Measurements from ENCODE around the gene TAP2.
A peak's percentile ranks its signal among the peaks of the same experiment; 100 is the strongest.
"Not testable (repeated sequence)": the region's sequence is repeated elsewhere in the genome, so short reads cannot be mapped to it uniquely, and the experiment has no call there.

The TAP2 gene

GRCh38 chr6:32815996-32816395 lies 22.5 kb downstream of the TAP2 start:
- H2AK5ac ChIP-seq (ENCODE audit: low read length), result no peak overlapping the region
- no peaks in the 10 kb centered on the region for H3K27me3 ChIP-seq (ENCODE audit: insufficient read depth, low read length, poor library complexity)
- DNase-seq, result no peak
- no peak overlapping the region for H3K23ac ChIP-seq (ENCODE audit: low read length)
- H3K79me1 ChIP-seq (ENCODE audit: low read length), result no peaks in the 10 kb centered on the region
- H2BK5ac ChIP-seq (ENCODE audit: low read length), result no peak overlapping the region
- no peak overlapping the region for H2BK120ac ChIP-seq (ENCODE audit: low read depth, low read length)
- H3K18ac ChIP-seq (ENCODE audit: low read length), result no peak overlapping the region
- H3K9ac ChIP-seq (ENCODE audit: low read length), result no peak overlapping the region
- no peak overlapping the region for H2BK15ac ChIP-seq (replicated peaks; ENCODE audit: low read depth)
- no peak overlapping the region for H3K27ac ChIP-seq (ENCODE audit: low read depth, low read length)
- H3K79me2 ChIP-seq (ENCODE audit: control insufficient read depth, insufficient read depth, low read length), result no peaks in the 10 kb centered on the region
- no peak overlapping the region for H3K56ac ChIP-seq (ENCODE audit: low read length)
- H4K5ac ChIP-seq (ENCODE audit: low read length), result no peak overlapping the region
- no peaks in the 10 kb centered on the region for H3K4me1 ChIP-seq (ENCODE audit: control insufficient read depth, low read depth, low read length)
- H3K36me3 ChIP-seq (ENCODE audit: control insufficient read depth, insufficient read depth, low read length), result no peaks in the 10 kb centered on the region
- H3K4me2 ChIP-seq (ENCODE audit: low read length), result no peak overlapping the region
- WGBS (ENCODE audit: extremely low coverage, insufficient coverage, low lambda C conversion rate), result no CpG with 5 or more reads among the region's 2 CpGs
- no peak overlapping the region for H4K8ac ChIP-seq (ENCODE audit: low read depth, low read length)
- H3K4ac ChIP-seq (ENCODE audit: low read depth, low read length), result no peak overlapping the region
- H3K4me3 ChIP-seq (ENCODE audit: low read length), result no peak overlapping the region

- H2BK5ac ChIP-seq (ENCODE audit: low read length), result no peak overlapping the region
- no peaks in the 10 kb centered on the region for H3K79me1 ChIP-seq (ENCODE audit: low read length)
- no peak overlapping the region for H3K56ac ChIP-seq (ENCODE audit: low read length)
- H3K79me2 ChIP-seq (ENCODE audit: control insufficient read depth, insufficient read depth, low read length), result no peaks in the 10 kb centered on the region
- no peak overlapping the region for H3K4me2 ChIP-seq (ENCODE audit: low read length)
- no CpG with 5 or more reads among the region's 5 CpGs for WGBS (ENCODE audit: extremely low coverage, insufficient coverage, low lambda C conversion rate)
- no peak overlapping the region for H4K5ac ChIP-seq (ENCODE audit: low read length)
- H3K4me1 ChIP-seq (ENCODE audit: control insufficient read depth, low read depth, low read length), result no peaks in the 10 kb centered on the region
- H2BK120ac ChIP-seq (ENCODE audit: low read depth, low read length), result no peak overlapping the region
- no peak overlapping the region for H3K9ac ChIP-seq (ENCODE audit: low read length)
- no peaks in the 10 kb centered on the region for H3K36me3 ChIP-seq (ENCODE audit: control insufficient read depth, insufficient read depth, low read length)
- no peak for DNase-seq
- no peak overlapping the region for H3K23ac ChIP-seq (ENCODE audit: low read length)
- H2AK5ac ChIP-seq (ENCODE audit: low read length), result no peak overlapping the region
- no peak overlapping the region for H3K4me3 ChIP-seq (ENCODE audit: low read length)
- no peak overlapping the region for H4K8ac ChIP-seq (ENCODE audit: low read depth, low read length)
- H3K27ac ChIP-seq (ENCODE audit: low read depth, low read length), result no peak overlapping the region
- no peak overlapping the region for H3K18ac ChIP-seq (ENCODE audit: low read length)
- no peak overlapping the region for H3K4ac ChIP-seq (ENCODE audit: low read depth, low read length)
- no peak overlapping the region for H2BK15ac ChIP-seq (replicated peaks; ENCODE audit: low read depth)
- no peaks in the 10 kb centered on the region for H3K27me3 ChIP-seq (ENCODE audit: insufficient read depth, low read length, poor library complexity)
These were observed 23.4 kb downstream of the TAP2 start for GRCh38 chr6:32815115-32815514.

- Histone ChIP-seq H3K4me3 (ENCODE audit: low read length) (no peak overlapping the region), H2BK5ac (ENCODE audit: low read length) (no peak overlapping the region), H3K79me1 (ENCODE audit: low read length) (no peaks in the 10 kb centered on the region), H3K27ac (ENCODE audit: low read depth, low read length) (no peak overlapping the region), H3K4me1 (ENCODE audit: control insufficient read depth, low read depth, low read length) (no peaks in the 10 kb centered on the region), H2BK120ac (ENCODE audit: low read depth, low read length) (no peak overlapping the region), H3K36me3 (ENCODE audit: control insufficient read depth, insufficient read depth, low read length) (no peaks in the 10 kb centered on the region), H3K4ac (ENCODE audit: low read depth, low read length) (no peak overlapping the region), H3K9ac (ENCODE audit: low read length) (no peak overlapping the region), H3K79me2 (ENCODE audit: control insufficient read depth, insufficient read depth, low read length) (no peaks in the 10 kb centered on the region), H3K23ac (ENCODE audit: low read length) (no peak overlapping the region), H4K8ac (ENCODE audit: low read depth, low read length) (no peak overlapping the region), H4K5ac (ENCODE audit: low read length) (no peak overlapping the region), H3K4me2 (ENCODE audit: low read length) (no peak overlapping the region), H3K27me3 (ENCODE audit: insufficient read depth, low read length, poor library complexity) (no peaks in the 10 kb centered on the region), H2AK5ac (ENCODE audit: low read length) (no peak overlapping the region), H3K18ac (ENCODE audit: low read length) (no peak overlapping the region), H3K56ac (ENCODE audit: low read length) (no peak overlapping the region), H2BK15ac (replicated peaks; ENCODE audit: low read depth) (no peak overlapping the region)
- WGBS (ENCODE audit: extremely low coverage, insufficient coverage, low lambda C conversion rate), result no CpG with 5 or more reads among the region's 2 CpGs
- no peak for DNase-seq
These were observed 24.4 kb downstream of the TAP2 start for GRCh38 chr6:32814145-32814544.

GRCh38 chr6:32809171-32809570 lies 29.4 kb downstream of the TAP2 start:
- Histone ChIP-seq H4K5ac (ENCODE audit: low read length) (no peak overlapping the region), H3K4me1 (ENCODE audit: control insufficient read depth, low read depth, low read length) (no peaks in the 10 kb centered on the region), H4K8ac (ENCODE audit: low read depth, low read length) (no peak overlapping the region), H3K36me3 (ENCODE audit: control insufficient read depth, insufficient read depth, low read length) (no peaks in the 10 kb centered on the region), H2BK120ac (ENCODE audit: low read depth, low read length) (no peak overlapping the region), H3K4me3 (ENCODE audit: low read length) (no peak overlapping the region), H3K27ac (ENCODE audit: low read depth, low read length) (no peak overlapping the region), H2BK15ac (replicated peaks; ENCODE audit: low read depth) (no peak overlapping the region), H3K4ac (ENCODE audit: low read depth, low read length) (no peak overlapping the region), H3K56ac (ENCODE audit: low read length) (no peak overlapping the region), H3K79me1 (ENCODE audit: low read length) (no peaks in the 10 kb centered on the region), H3K9ac (ENCODE audit: low read length) (no peak overlapping the region), H3K18ac (ENCODE audit: low read length) (no peak overlapping the region), H3K27me3 (ENCODE audit: insufficient read depth, low read length, poor library complexity) (no peaks in the 10 kb centered on the region), H2BK5ac (ENCODE audit: low read length) (no peak overlapping the region), H3K79me2 (ENCODE audit: control insufficient read depth, insufficient read depth, low read length) (no peaks in the 10 kb centered on the region), H2AK5ac (ENCODE audit: low read length) (no peak overlapping the region), H3K23ac (ENCODE audit: low read length) (no peak overlapping the region), H3K4me2 (ENCODE audit: low read length) (no peak overlapping the region)
- DNase-seq, result no peak
- WGBS (ENCODE audit: extremely low coverage, insufficient coverage, low lambda C conversion rate), result no CpG with 5 or more reads among the region's 1 CpG

GRCh38 chr6:32807020-32807580 lies 31.4 kb downstream of the TAP2 start:
- H3K4me3 ChIP-seq (ENCODE audit: low read length), result no peak overlapping the region
- H4K8ac ChIP-seq (ENCODE audit: low read depth, low read length), result no peak overlapping the region
- no peak overlapping the region for H3K4ac ChIP-seq (ENCODE audit: low read depth, low read length)
- no peaks in the 10 kb centered on the region for H3K79me1 ChIP-seq (ENCODE audit: low read length)
- H3K9ac ChIP-seq (ENCODE audit: low read length), result no peak overlapping the region
- H2BK15ac ChIP-seq (replicated peaks; ENCODE audit: low read depth), result no peak overlapping the region
- DNase-seq, result peak; percentile 6
- no peak overlapping the region for H3K27ac ChIP-seq (ENCODE audit: low read depth, low read length)
- no peak overlapping the region for H3K4me2 ChIP-seq (ENCODE audit: low read length)
- H3K23ac ChIP-seq (ENCODE audit: low read length), result no peak overlapping the region
- H3K36me3 ChIP-seq (ENCODE audit: control insufficient read depth, insufficient read depth, low read length), result no peaks in the 10 kb centered on the region
- H3K18ac ChIP-seq (ENCODE audit: low read length), result no peak overlapping the region
- no peak overlapping the region for H2AK5ac ChIP-seq (ENCODE audit: low read length)
- no peaks in the 10 kb centered on the region for H3K4me1 ChIP-seq (ENCODE audit: control insufficient read depth, low read depth, low read length)
- no peak overlapping the region for H2BK5ac ChIP-seq (ENCODE audit: low read length)
- no peaks in the 10 kb centered on the region for H3K79me2 ChIP-seq (ENCODE audit: control insufficient read depth, insufficient read depth, low read length)
- no peaks in the 10 kb centered on the region for H3K27me3 ChIP-seq (ENCODE audit: insufficient read depth, low read length, poor library complexity)
- WGBS (ENCODE audit: extremely low coverage, insufficient coverage, low lambda C conversion rate), result no CpG with 5 or more reads among the region's 5 CpGs
- no peak overlapping the region for H2BK120ac ChIP-seq (ENCODE audit: low read depth, low read length)
- H4K5ac ChIP-seq (ENCODE audit: low read length), result no peak overlapping the region
- no peak overlapping the region for H3K56ac ChIP-seq (ENCODE audit: low read length)

- H3K79me2 ChIP-seq (ENCODE audit: control insufficient read depth, insufficient read depth, low read length); H3K23ac ChIP-seq (ENCODE audit: low read length); H4K8ac ChIP-seq (ENCODE audit: low read depth, low read length); H3K56ac ChIP-seq (ENCODE audit: low read length); H3K79me1 ChIP-seq (ENCODE audit: low read length); H3K4me2 ChIP-seq (ENCODE audit: low read length); H3K36me3 ChIP-seq (ENCODE audit: control insufficient read depth, insufficient read depth, low read length); H3K4me3 ChIP-seq (ENCODE audit: low read length); H3K4ac ChIP-seq (ENCODE audit: low read depth, low read length); H3K4me1 ChIP-seq (ENCODE audit: control insufficient read depth, low read depth, low read length); H3K18ac ChIP-seq (ENCODE audit: low read length); H3K27me3 ChIP-seq (ENCODE audit: insufficient read depth, low read length, poor library complexity); H3K27ac ChIP-seq (ENCODE audit: low read depth, low read length); DNase-seq; H2AK5ac ChIP-seq (ENCODE audit: low read length); H2BK15ac ChIP-seq (replicated peaks; ENCODE audit: low read depth); H3K9ac ChIP-seq (ENCODE audit: low read length); H4K5ac ChIP-seq (ENCODE audit: low read length); H2BK120ac ChIP-seq (ENCODE audit: low read depth, low read length); H2BK5ac ChIP-seq (ENCODE audit: low read length): not testable (repeated sequence)
These were observed 33.1 kb downstream of the TAP2 start for GRCh38 chr6:32805404-32805803.
